ENCODE results near the gene PRR7.

Gene PRR7

GRCh38 chr5:177462021-177462670 lies 15.5 kb downstream of the PRR7 start:
- in situ Hi-C loops (cut with HindIII; ENCODE audit: low sequenced_read_pairs): no loop called here

DNA sequence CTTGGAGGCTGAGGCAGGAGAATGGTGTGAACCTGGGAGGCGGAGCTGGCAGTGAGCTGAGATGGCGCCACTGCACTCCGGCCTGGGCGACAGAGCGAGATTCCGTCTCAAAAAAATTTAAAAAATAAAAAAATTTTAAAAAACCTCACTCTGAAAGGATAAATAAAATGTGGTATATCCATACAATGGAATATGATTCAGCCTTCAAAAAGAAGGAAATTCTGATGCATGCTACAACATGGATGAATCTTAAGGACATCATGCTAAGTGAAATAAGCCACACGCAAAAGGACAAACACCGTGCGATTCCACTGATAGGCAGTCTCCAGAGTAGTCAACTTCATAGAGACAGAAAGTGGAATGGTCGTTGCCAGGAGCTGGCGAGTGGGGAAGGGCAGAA lies 18.4 kb downstream of the PRR7 start:
- in situ Hi-C loops (cut with HindIII; ENCODE audit: low sequenced_read_pairs): loop anchor here (5.0 kb wide), 1 partner anchor 47 kb away; no protein-coding TSS in a partner anchor

- in situ Hi-C loops (cut with HindIII; ENCODE audit: low sequenced_read_pairs): loop anchor here (5.0 kb wide), 1 partner anchor 45 kb away; no protein-coding TSS in a partner anchor
Measured at GRCh38 chr5:177466861-177467260, 20.2 kb downstream of the PRR7 start.

DNA sequence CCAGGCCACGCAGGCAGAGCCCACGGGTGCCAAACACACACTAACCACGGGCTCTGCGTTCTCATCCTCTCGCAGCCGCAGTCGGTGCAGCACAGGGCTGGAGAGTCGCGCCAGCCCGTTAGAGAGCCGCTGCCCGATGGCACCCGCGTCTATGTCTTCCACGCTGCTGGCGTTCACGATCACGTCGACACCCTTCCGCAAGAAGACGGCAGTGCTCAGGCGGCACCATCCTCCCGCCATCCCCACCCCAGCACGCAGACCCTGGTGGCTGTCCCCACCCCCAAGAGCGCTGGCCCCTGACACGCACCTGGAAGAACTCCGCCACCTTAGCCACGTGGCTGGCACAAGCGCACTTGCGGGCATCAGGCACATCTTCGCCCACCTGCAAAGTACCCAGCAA lies 20.8 kb downstream of the PRR7 start:
- in situ Hi-C loops (cut with HindIII; ENCODE audit: low sequenced_read_pairs): loop anchor here (5.0 kb wide), 1 partner anchor 45 kb away; no protein-coding TSS in a partner anchor

GRCh38 chr5:177468329-177468684 lies 21.7 kb downstream of the PRR7 start:
- in situ Hi-C loops (cut with HindIII; ENCODE audit: low sequenced_read_pairs): loop anchor here (5.0 kb wide), 1 partner anchor 44 kb away; no protein-coding TSS in a partner anchor

GRCh38 chr5:177468685-177469628 lies 22.3 kb downstream of the PRR7 start:
- in situ Hi-C loops (cut with HindIII; ENCODE audit: low sequenced_read_pairs): loop anchor here (5.0 kb wide), 1 partner anchor 43 kb away; no protein-coding TSS in a partner anchor

GRCh38 chr5:177469750-177470525 lies 23.3 kb downstream of the PRR7 start:
- in situ Hi-C loops (cut with HindIII; ENCODE audit: low sequenced_read_pairs): loop anchor here (5.0 kb wide), 1 partner anchor 42 kb away; no protein-coding TSS in a partner anchor

DNA sequence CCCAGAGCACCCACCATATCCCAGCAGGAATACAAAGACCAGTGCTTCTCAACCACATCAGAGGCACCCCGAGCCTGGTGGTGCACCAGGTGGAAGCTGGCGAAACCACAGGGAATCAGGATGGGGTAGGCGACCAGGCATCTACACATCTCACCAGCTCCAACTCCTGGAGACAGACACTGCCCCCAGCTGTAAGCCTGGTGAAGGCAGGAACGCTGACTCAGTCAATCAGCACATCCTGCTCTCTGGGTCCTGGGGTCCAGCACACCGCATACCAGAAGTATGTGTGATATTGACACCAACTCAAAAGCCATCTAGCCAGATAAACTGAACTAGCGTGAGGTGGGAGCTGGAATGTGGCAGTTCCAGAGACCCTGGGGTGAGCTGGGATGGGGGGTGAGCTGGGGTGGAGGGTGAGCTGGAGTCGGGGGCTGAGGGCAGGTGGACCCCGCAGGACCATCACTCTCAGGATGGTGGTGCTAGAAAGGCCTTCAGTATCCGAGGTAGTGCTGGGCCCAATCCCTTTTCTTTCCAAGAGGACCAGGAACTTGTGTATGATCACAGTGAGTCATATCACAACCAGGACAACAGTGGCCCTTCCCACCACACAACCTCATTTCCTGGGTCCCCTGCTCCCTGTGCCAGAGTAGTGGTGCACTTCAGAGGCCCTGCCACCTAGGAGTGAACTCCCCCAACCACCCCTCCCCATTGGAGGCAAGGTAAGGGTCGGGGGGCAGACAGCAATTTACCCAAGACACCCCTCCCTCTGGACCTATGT lies 24.3 kb downstream of the PRR7 start:
- in situ Hi-C loops (cut with HindIII; ENCODE audit: low sequenced_read_pairs): no loop called here

GRCh38 chr5:177471610-177472356 lies 25.2 kb downstream of the PRR7 start:
- in situ Hi-C loops (cut with HindIII; ENCODE audit: low sequenced_read_pairs): no loop called here

- in situ Hi-C loops (cut with HindIII; ENCODE audit: low sequenced_read_pairs): no loop called here
Measured at GRCh38 chr5:177472460-177473442, 26.1 kb downstream of the PRR7 start.

- in situ Hi-C loops (cut with HindIII; ENCODE audit: low sequenced_read_pairs): no loop called here
Measured at GRCh38 chr5:177473443-177474001, 26.9 kb downstream of the PRR7 start, which contains the start of gene DBN1. TSS of gene DBN1 (minus strand) at chr5:177473634. CDS start at chr5:177473521, 113 bp downstream.

DNA sequence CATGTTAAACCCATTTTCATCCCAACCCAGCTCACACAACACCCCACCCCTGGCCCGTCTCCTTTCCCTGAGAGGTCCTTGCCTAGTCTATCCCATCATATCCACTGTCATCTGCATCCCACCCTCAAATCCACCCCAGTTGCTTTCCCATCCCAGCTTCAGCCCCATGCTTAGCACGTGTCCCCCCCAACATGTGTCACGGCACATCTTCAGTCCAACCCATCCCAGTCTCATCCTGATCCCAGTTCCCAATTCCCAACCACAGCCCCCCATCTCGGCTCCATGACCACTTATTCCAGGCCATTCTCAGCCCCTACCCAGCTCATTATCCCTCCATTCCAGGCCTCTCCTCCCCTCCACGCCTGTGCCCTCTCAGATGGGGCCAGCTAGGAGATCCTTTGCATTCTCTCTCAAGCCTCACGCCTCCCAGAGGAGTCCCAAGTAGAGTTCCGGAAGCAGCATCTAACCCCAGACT lies 27.4 kb downstream of the PRR7 start:
- in situ Hi-C loops (cut with HindIII; ENCODE audit: low sequenced_read_pairs): no loop called here

- in situ Hi-C loops (cut with HindIII; ENCODE audit: low sequenced_read_pairs): no loop called here
Measured at GRCh38 chr5:177474846-177475562, 28.4 kb downstream of the PRR7 start.

DNA sequence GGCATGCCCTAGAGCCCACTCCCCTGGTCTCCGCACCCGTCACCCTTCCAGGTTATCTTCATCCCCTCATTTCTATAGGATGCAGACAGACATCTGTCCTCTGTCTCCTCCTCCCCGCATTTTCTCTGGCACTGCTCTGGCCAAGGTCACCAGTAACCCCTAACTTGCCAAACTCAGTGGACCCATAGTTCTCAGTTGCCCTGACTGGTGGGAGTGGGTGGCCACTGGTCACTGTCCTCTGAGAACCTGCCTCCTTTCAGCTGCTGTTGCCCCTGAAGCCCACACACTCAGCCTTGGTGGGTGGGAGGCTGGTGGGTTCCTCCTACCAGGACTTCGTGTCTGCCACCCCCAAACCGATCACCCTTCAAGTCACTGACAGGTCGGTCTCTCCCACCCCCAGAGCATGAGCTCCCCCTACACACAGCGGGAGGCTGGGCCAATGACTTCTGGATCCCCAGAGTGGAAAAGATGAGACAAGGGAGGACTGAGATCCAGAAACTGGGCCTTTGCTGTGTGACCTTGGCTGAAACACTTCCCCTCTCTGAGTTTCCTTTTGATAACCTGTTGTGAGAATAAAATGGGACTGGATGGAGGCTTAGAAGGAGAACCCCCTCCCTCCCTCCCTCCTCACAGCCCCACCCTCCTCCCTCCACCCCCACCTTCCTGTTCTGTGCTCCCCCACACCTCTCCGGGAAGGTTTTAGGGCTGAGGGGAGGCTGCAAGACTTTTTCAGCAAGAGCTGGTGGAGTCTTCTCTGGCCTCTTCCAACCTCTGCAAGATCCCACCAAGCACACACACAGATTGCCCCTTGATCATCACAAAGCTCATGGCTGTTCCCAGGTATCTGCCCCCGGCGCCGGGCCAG lies 29.2 kb downstream of the PRR7 start:
- in situ Hi-C loops (cut with HindIII; ENCODE audit: low sequenced_read_pairs): no loop called here

- in situ Hi-C loops (cut with HindIII; ENCODE audit: low sequenced_read_pairs): no loop called here
Measured at GRCh38 chr5:177476531-177477233, 30.1 kb downstream of the PRR7 start.
